Measurements from ENCODE around the gene CLN5.

The CLN5 gene

DNA sequence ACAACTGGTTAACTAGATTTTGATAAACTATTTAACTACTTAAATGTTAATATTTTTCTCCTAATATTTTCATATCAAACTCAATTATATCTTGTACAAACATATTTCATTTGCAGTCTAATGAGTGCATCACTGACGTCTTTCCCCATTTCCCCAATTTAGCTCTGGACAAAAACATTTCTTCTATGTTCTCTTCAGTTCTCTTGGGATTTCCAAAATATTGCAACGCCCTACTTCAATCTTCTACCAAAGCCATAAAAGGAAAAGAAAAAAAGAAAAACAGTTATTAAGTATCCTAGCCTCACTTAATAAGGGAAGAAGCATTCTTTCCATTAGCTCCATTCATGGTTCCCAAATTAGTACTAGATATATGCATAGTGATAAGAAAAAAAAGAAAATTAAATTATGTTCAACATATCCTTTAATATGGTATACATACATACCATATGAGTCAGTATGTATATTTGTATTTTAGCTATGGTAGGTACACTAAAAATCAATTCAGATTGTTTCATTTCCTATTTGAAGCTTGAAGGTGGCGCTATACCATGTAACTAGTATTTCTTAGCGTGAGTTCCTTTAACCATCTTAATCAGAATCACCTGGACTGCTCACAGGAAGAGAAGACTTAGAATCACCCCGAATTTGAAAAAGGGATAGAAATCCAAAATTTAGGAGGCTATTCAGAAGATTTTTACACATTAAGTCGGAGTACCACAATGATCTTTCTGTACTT is 25.2 kb downstream of the CLN5 start:
- DNase-seq (ENCODE audit: low read depth) = no peak

DNA sequence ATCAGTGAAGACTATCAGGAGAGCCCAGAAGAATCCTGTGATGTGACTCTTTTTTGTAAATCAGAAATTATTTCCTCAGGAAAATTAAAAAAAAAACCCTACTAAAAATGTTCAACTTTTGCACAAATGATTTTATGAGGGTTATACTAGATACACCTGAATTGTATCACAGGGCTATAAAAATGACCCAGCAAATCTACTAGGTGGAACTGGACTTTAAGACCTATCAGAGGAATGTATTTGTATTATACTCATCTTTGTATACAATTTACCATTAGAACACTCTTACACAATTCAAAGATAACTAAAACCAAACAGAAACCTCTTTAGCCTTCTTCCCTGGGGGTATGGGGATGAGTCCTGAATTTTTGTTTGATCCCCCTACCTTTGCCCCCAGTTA is 27.9 kb downstream of the CLN5 start:
- no peak for DNase-seq (ENCODE audit: low read depth)

DNA sequence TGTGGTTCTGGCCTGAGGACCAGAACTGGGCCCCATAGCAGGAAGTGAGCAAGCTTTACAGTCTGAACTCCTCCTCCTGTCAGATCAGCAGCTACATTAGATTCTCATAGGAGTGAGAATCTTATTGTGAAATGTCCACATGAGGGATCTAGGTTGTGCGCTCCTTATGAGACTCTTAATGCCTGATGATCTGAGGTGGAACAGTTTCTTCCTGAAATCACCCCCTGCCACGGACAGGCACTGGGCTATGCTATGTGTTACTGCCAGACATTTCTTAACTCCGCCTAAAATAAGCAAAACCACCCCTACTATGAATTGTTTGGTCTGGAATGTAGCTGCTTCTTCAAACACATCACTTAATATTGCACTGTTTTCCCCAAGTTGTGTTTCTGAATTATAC is 30.5 kb downstream of the CLN5 start:
- DNase-seq (ENCODE audit: low read depth) = no peak

DNA sequence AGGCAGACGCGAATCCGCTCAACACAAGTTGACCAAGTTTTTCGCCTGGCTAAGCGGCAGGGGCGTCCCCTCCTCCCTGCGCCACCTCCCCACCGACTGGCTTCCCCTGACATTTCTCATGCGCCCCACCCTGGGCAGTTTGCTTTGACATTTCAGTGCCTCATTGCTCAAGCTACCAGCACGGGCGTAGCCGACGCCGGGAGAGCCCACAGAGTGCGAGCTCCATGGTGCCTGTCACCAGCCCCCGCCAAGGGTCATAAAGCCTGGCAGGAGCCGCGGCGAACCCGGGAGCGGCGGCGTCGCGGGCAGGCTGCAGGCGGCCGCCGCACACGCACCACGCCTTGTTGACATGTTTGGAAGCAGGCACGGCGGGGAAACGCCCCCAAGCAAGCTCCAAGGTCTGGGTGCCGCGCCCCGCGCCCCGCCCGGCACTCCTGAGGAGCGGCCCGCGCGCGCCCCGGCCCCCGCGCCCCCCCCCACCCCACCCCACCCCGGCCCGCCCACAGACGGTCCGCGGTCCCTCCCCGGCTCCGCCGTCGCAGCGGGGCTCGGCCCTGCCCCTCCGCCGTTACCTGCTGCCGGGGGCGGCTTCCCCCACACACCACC is 34.5 kb downstream of the CLN5 start:
- DNase-seq (ENCODE audit: low read depth) = peak; percentile 65

DNA sequence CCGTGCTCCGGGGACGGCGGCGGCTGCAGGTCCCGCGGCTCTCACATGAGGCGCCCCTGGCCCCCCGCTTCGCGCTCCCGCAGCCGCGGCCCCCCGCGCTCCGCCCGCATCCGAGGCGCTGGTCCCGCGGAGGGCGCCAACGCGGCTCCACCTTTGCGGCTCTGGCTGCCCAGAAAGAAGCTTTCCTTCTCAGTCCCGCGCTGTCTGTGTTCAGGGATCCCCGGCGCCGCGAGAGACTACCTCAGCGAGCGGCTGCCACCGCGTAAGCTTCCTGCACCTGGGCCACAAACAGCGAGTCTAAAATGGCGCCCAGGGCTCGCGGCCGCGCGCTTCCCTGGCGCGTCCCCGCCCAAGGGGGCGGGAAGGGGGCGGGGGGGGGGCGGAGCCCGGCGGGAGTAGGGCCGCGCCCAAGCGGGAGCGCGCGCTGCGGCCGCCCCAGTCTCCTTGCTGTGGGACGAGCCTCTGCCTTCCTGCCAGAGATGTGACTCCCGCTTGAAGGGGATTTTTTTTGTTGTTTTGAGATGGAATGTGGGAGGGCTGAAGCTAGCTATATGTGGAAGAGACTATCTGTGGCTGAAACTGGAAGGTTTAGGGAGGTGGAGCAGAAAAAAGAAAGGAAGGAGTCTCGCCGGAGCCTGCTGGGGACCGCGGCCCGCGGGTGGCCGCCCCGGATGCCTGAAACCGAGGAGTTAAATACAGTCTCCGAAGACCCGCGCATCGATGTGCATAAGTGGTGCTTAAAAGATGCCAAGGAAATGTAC is 35.2 kb downstream of the CLN5 start, which contains the start of gene FBXL3:
Gene FBXL3 (minus strand): TSS at position 299 of the 761 bp plus-strand sequence. CDS start 5,299 bp downstream, outside the sequence.
- DNase-seq (ENCODE audit: low read depth) = peak; percentile 77

DNA sequence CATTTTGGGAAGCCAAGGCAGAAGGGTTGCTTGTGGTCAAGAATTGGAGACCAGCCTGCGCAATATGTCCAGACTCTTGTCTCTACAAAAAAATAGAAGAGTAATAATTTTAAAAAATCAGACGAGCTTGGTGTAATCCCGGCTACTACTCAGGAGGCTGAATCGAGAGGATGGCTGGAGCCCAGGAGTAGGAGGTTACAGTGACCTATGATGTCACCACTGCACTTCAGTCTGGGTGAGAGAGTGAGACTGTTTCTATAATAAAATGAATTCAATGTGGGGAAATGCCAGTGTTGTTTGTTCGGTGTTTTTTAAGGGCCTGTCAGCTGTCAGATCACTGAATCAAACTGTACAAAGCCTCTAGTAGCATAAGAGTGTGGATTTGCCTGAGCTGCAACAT is 36.3 kb downstream of the CLN5 start:
- no peak for DNase-seq (ENCODE audit: low read depth)

DNA sequence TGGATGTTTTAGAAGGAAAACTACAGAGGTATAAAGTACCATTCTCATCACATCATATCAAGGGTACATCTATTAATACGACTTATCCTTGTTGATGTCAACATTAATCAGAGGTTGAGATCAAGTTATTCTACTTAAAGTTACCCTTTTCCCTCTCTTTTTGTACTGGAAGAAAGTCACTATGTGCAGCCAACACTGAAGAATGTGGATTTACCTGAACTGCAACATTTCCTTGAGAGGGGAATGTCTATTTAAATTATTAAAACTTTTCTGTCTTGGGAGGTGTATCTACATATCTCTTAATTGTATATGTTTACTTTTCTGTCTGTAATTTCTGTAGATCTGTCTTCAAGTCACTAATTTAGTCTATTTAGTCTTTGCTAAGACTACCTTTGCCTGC is 37.6 kb downstream of the CLN5 start:
- no peak for DNase-seq (ENCODE audit: low read depth)

DNA sequence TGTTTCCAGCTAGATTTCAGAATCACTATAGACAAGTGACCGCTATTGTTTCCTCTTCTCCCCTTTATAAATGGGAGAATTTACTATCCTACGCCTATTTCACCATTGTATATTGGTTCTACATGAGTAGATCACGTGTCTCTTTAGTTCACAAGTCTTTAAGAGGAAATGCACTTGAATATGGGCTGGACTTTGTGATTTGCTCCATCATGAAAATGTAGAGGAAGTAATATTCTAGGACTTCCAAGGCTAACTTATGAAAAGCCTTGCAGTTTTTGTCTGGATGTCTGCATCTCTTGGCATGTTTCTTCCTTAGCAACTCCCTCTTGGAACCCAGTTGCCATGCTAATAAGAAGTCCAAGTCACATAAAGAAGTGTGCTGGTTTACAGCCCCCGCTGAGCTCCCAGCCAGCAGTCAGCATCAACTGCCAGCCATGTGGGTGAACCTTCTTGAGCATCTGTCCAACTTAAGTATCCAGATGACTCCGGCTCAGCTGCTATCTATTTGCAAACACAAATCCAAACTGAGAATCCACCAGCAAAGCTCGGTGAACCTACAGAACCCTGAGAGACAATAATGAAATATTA is 39.9 kb downstream of the CLN5 start:
- DNase-seq (ENCODE audit: low read depth) = no peak

DNA sequence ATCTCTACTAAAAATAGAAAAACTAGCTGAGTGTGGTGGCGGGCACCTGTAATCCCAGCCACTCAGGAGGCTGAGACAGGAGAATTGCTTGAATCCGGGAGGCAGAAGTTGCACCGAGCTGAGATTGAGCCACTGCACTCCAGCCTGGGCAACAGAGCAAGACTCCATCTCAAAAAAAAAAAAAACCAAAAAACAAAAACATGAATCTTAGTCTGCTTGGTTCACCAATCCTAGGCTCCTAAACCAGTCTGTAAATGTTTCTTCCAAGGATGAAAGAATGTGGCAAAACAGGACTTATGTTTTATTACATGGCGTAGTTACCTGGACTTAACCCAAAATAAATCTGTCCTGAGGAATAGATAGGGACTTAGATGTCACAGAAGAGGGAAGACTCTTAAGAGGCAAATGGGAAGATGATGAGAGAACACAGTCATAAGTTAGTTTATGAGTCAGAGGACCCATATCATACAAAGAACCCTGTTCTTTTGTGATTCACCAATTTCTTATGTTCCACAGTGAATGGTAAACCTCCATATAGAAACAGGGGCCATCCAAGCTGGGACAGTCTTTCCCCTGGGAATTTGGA is 41.9 kb downstream of the CLN5 start:
- no peak for DNase-seq (ENCODE audit: low read depth)

DNA sequence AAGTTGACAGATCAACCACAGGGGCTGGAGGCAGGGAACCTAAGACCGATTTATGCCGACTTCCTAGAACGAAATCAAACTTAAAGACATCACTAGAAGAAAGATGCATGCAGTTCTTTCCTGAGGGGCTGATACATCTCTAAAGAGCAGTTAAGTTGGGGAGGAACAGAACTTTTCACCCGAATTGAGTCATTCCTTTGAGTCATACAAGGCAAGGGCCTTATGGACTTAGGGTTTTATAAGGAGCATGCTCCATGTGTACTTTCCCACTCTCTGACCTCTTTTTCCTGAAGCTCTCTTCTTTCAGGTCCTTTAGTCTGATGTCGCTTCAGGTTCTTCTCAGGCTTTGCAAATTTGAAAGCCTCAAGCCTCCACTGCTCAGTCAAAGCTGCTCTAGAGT is 43.0 kb downstream of the CLN5 start:
- DNase-seq (ENCODE audit: low read depth) = no peak

DNA sequence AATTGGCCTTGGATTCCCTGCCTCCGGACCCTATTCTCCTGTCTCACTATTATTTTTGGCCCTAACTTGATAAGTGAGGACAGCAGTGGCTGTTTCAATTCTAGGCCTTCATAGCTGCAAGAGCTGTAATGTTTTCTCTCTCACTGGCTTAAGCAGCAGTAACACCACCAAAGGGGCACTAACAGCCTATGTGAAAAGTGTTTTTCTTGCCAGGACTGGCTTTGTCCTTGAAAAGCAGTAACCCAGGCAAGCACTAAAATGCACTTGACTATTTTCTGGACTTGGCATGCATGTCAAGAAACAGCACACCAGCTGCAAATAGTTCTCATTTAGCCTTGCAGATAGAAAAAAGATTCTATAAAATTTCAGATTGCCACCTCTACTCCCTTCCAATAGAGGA is 44.4 kb downstream of the CLN5 start:
- DNase-seq (ENCODE audit: low read depth) = no peak

DNA sequence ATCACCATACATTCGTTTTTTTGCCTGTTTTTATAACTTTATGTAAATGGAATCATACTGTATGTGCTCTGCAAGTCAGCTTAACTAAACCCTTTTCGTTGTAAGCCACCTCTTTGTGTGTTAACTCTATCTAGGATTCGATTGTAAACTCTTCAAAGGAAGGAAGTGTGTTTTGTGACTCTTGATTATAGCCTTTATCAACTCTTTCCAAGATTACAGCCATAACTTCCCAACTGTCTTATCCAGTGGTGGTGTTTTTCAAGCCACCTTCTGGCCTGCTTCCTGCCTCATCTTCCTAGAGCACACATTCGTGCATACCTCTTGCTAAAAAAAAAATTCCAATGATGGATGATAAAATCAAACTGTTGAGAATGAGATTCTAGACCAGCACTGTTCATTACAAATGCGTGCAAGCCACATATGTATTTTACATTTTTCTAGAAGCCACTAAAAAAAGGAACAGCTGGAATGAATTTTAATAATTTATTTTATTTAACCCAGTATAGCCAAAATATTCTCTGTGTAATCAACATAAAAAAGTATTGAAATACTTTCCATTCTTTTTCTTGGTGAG is 47.1 kb downstream of the CLN5 start:
- no peak for DNase-seq (ENCODE audit: low read depth)

DNA sequence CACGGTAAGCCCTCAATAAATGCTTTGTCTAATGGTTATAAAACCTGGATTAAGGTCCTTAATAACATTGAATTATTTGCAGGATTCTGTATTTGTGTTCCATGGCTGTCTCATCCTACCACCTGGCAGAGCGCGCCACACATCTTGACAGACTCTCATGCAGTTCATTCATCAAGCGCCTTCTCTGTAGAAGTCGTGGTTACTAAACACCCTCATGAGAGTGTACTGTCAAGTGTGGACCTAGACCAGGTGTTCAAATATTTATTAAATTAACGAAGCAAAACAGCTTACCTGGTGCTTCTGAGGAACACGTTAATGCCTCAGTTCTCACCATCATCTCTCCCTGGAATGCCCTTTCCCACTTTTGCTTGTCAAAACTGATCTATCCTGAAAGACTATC is 48.2 kb downstream of the CLN5 start:
- DNase-seq (ENCODE audit: low read depth) = no peak

DNA sequence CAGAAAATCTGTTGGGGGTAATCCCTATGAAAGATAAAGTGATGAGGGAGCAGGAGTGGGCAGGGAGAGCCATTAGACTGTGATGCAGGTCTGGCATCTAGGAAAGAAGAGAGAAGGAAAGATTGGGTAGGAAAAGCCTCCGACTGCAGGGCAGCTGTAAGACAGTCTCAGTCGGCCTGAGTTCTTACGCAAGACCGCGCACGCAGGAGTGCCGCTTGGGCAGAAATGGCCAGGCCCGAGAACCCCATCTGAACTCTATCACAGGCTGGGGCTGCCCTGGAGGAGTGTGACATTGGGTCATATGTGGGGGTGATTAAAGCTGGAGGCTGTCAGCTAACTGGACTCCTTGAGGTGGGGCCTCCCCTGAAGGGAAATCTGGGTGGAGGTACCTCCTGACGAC is 49.0 kb downstream of the CLN5 start:
- DNase-seq (ENCODE audit: low read depth) = no peak

DNA sequence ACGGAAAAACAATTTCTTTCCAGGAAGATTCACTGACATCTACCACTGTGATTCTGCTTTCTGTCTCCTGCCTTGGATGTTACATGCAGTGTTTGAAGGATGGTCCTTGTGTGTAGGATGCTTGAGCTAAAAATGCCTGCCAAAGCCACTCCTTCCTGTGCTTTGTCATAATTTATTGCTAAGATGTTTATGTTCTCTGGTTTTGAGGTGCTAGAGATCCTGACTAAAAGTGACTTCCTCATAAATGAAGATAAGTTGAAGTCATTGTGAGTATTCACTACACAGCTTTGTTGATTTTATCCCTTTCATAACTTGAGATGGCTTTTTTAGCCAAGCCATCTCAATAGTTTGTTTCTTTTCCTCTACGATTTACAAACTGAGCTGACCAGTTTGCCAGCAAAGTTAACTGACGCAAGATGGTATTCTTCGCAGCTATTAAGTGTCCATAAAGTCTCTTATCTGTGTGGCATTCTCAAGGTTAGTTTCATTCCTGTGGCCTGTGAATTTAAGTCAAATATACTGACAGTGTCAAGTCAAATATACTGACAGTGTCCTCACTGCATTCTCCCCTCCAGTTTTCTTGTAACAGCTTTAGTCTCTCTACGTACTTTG is 50.8 kb downstream of the CLN5 start:
- DNase-seq (ENCODE audit: low read depth) = no peak

DNA sequence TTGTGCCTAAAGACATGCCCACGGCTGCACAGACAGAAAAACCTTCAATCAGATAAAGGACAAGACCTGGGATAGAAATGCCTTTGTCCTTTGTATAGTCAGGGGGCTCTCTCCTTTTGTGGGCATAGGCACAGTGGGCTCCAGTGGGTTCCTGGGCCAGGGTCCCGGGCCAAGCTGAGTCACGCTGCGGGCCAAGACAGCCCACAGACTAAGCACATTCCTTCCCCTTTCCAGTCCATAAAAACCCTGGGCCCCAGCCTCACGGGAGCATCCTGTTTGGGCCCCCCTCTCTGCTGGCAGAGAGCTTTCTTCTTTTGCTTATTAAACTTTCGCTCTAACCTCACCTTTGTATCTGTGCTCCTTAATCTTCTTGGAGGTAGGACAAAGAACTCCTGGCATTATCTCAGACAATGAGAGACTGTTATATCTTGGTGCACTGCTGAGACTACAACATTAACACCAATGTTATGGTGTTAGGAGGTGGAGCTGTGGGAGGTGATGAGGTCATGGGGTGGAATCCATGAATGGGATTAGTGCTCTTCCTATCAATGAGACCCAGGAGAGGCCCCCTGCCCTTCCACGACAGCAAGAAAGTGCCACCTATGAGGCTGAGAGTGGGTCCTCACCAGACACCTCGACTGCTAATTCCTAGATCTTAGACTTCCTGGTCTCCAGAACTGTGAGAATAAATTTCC is 55.9 kb downstream of the CLN5 start:
- DNase-seq (ENCODE audit: low read depth) = no peak

DNA sequence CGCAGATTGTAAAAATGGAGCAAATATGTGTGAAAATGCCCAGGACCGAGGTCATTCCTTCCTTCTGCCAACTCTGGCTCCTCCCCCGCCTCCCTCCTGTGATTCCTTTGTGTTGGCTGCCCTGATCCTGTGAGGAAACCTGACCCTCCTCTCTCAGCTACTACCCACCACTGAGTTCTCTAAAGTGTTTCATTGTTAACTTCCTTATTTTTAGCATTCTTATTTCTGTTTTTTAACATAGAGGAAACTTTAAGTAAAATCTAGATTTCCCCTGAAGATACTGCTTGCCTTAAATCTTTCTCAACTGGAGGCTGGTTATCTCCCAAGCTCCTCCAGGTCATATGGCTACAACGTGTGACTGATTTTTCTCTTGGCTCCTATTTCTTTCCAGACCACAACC is 56.8 kb downstream of the CLN5 start:
- DNase-seq (ENCODE audit: low read depth) = no peak

DNA sequence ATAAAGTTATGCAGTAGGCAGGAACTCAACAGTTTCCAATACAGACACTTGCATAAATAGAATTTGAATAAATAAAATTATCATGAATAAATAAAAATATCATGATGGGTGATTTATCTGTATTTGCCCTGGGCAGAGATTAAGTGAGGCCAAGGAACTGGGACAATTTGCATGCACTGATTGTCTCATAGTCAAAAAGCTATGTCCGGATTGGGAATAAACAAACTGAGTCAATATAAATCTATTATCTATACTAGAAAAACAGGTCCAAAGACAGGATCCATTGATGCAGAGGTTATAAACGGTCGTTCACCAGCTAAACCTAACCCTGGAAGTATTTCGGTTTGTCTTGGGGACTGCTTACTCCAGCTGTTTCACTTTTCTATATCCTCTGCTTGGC is 61.3 kb downstream of the CLN5 start:
- DNase-seq (ENCODE audit: low read depth) = no peak

Data from activated T-helper 9 cell treated with anti-CD3 and anti-CD28 coated beads, Interleukin-2, amount 50 U/mL, for 16 hours (primary cell).